Ishikawa (cell line): Measurements from ENCODE around the gene RPS13.

Experiments used
- CEBPB ChIP-seq: IDR thresholded peaks from 2 replicates; pipeline ENCODE4 v1.6.1; 2012
- CREB1 ChIP-seq: IDR thresholded peaks from 2 replicates; pipeline ENCODE4 v1.6.1; 2012; ENCODE audit warnings: low read depth
- EGR1 ChIP-seq: IDR thresholded peaks from 2 replicates; pipeline ENCODE4 v1.6.1; 2012
- EP300 ChIP-seq: IDR thresholded peaks from 2 replicates; pipeline ENCODE4 v1.6.1; 2012; ENCODE audit warnings: borderline replicate concordance
- FOXM1 ChIP-seq: IDR thresholded peaks from 2 replicates; pipeline ENCODE4 v1.6.1; 2012; ENCODE audit warnings: low read depth, borderline replicate concordance
- NFIC ChIP-seq: IDR thresholded peaks from 2 replicates; pipeline ENCODE4 v1.6.1; 2012
- RAD21 ChIP-seq: IDR thresholded peaks from 2 replicates; pipeline ENCODE4 v1.6.1; 2012; ENCODE audit warnings: low read depth
- TAF1 ChIP-seq: IDR thresholded peaks from 2 replicates; pipeline ENCODE4 v1.6.1; 2012; ENCODE audit warnings: low read depth, mild to moderate bottlenecking
- TCF12 ChIP-seq: IDR thresholded peaks from 2 replicates; pipeline ENCODE4 v1.6.1; 2012; ENCODE audit warnings: low read depth
- TEAD4 ChIP-seq: IDR thresholded peaks from 2 replicates; pipeline ENCODE4 v1.6.1; 2012
- YY1 ChIP-seq: IDR thresholded peaks from 2 replicates; pipeline ENCODE4 v1.6.1; 2012; ENCODE audit warnings: low read depth
- ZBTB7A ChIP-seq: IDR thresholded peaks from 2 replicates; pipeline ENCODE4 v1.6.1; 2012; ENCODE audit warnings: low read depth
- TF ChIP-seq, protein P1 (sequence below): IDR thresholded peaks from 2 replicates; pipeline ENCODE4 v1.6.1; 2012; ENCODE audit warnings: low read depth, mild to moderate bottlenecking
- TF ChIP-seq, protein P2 (sequence below): IDR thresholded peaks from 2 replicates; pipeline ENCODE4 v1.6.1; 2012
- TF ChIP-seq, protein P3 (sequence below): IDR thresholded peaks from 2 replicates; pipeline ENCODE4 v1.6.1; 2012

The RPS13 gene

DNA sequence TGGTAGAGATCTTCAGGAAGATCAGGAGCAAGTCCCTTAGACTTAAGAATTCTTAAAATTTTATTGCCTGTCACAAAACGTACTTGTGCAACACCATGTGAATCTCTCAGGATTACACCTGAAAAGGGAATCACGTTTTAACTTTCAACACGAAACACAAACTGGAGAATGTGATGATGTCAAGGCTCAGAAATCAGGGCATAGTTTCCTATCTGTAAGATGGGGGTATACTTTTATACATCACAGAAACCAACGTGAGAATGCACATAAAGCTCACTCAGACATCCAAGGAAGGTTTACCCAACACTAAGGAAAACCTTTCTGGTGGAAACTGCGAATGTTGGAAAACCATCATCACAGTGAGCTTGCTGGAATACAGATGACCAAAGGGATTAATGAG is 2.0 kb downstream of the RPS13 start:
- TF ChIP-seq TAF1 (no peak), YY1 (no peak), ZBTB7A (no peak), EP300 (no peak), TCF12 (no peak), TEAD4 (no peak), CREB1 (no peak), NFIC (no peak), EGR1 (no peak)
- TF ChIP-seq, protein P1, sequence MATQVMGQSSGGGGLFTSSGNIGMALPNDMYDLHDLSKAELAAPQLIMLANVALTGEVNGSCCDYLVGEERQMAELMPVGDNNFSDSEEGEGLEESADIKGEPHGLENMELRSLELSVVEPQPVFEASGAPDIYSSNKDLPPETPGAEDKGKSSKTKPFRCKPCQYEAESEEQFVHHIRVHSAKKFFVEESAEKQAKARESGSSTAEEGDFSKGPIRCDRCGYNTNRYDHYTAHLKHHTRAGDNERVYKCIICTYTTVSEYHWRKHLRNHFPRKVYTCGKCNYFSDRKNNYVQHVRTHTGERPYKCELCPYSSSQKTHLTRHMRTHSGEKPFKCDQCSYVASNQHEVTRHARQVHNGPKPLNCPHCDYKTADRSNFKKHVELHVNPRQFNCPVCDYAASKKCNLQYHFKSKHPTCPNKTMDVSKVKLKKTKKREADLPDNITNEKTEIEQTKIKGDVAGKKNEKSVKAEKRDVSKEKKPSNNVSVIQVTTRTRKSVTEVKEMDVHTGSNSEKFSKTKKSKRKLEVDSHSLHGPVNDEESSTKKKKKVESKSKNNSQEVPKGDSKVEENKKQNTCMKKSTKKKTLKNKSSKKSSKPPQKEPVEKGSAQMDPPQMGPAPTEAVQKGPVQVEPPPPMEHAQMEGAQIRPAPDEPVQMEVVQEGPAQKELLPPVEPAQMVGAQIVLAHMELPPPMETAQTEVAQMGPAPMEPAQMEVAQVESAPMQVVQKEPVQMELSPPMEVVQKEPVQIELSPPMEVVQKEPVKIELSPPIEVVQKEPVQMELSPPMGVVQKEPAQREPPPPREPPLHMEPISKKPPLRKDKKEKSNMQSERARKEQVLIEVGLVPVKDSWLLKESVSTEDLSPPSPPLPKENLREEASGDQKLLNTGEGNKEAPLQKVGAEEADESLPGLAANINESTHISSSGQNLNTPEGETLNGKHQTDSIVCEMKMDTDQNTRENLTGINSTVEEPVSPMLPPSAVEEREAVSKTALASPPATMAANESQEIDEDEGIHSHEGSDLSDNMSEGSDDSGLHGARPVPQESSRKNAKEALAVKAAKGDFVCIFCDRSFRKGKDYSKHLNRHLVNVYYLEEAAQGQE, result no peak
- TF ChIP-seq, protein P2, sequence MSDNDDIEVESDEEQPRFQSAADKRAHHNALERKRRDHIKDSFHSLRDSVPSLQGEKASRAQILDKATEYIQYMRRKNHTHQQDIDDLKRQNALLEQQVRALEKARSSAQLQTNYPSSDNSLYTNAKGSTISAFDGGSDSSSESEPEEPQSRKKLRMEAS, result no peak

DNA sequence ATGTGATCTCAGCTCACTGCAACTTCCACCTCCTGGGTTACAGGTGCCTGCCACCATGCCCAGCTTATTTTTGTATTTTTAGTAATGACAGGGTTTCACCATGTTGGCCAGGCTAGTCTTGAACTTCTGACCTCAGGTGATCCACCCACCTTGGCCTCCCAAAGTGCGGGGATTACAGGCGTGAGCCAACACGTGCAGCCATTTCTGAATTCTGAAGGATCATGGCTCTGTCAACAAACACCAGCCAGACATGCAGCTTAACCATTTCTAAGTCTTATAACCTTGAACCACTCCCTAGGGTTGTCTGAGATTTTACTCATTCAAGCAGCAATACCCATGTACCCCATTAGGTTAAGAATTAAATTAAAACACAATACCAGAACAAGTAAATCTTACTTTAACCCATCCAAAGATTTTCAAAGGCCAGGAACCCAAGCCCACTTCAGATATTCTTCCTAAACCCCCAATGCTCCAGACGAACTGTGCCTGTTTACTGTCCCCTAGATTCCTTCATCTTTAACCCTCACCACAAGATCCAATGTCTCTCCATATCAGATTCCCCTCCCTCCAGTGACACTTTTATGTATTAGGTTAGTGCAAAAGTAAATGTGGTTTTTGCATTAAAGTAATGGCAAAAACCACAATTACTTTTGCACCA is 4.0 kb downstream of the RPS13 start:
- TF ChIP-seq NFIC, result no peak
- no peak for TF ChIP-seq TEAD4
- TF ChIP-seq CEBPB, result no peak
- TF ChIP-seq EP300, result no peak
- no peak for TF ChIP-seq CREB1
- TF ChIP-seq, protein P3, sequence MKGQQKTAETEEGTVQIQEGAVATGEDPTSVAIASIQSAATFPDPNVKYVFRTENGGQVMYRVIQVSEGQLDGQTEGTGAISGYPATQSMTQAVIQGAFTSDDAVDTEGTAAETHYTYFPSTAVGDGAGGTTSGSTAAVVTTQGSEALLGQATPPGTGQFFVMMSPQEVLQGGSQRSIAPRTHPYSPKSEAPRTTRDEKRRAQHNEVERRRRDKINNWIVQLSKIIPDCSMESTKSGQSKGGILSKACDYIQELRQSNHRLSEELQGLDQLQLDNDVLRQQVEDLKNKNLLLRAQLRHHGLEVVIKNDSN, result no peak

DNA sequence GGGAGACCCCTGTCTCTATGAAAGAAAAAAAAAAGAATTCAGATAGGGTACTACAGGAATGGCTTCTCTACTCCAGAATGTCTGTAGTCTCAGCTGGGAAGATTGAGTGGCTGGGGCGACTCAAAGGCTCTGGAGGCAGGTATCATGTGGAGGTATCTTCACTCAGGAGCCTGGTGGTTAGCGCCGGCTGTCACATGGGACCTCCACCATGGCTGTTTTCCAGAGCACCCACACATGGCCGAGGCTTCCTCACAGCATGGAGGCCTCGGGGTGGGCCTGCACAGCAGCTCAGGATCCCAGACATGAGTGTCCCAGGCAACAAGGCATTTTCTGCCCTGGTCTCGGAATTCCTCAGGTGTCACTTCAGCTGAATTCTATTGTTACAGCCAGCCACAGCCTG is 10.1 kb downstream of the RPS13 start:
- TF ChIP-seq, protein P2, result no peak
- TF ChIP-seq NFIC (no peak), YY1 (no peak), EGR1 (no peak), RAD21 (no peak), EP300 (no peak), TEAD4 (no peak), TAF1 (no peak), CREB1 (no peak)
- TF ChIP-seq, protein P3, result no peak
- TF ChIP-seq, protein P1, result no peak

DNA sequence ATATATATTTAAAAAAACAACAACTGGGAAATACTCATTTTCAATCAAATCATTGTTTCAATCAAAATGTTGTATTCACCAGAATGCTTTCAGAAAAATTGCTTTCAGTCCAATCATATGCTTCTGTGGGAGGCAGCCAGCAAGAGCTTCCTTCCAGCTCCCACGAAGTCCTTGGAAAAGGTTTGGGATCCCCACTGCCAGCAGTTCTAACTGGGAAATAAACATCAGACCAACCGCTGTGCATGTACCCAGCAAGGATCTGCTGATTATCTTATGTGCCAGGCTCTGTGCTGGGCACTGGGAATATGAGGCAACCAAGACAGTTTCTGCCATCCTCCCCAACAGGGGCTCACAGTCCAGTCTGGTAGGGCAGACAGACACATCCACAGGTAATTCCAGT is 10.8 kb downstream of the RPS13 start:
- TF ChIP-seq, protein P2, result no peak
- no peak for TF ChIP-seq TEAD4
- no peak for TF ChIP-seq CEBPB
- no peak for TF ChIP-seq FOXM1
- TF ChIP-seq TAF1, result no peak
- no peak for TF ChIP-seq TCF12
- TF ChIP-seq NFIC, result no peak
- TF ChIP-seq, protein P3, result no peak
- TF ChIP-seq RAD21, result no peak
- no peak for TF ChIP-seq CREB1
- no peak for TF ChIP-seq EGR1
- TF ChIP-seq, protein P1, result no peak
- no peak for TF ChIP-seq ZBTB7A
- no peak for TF ChIP-seq YY1
- no peak for TF ChIP-seq EP300
